ENCODE measurements around the gene TRIML2. TPM values are rescaled to one million over a fixed set of nuclear protein-coding genes. Genes with fewer than 3 reads are reported as not detected.

TRIML2 gene
- total RNA-seq, 1 experiment from 2014 or later: 102 TPM

DNA sequence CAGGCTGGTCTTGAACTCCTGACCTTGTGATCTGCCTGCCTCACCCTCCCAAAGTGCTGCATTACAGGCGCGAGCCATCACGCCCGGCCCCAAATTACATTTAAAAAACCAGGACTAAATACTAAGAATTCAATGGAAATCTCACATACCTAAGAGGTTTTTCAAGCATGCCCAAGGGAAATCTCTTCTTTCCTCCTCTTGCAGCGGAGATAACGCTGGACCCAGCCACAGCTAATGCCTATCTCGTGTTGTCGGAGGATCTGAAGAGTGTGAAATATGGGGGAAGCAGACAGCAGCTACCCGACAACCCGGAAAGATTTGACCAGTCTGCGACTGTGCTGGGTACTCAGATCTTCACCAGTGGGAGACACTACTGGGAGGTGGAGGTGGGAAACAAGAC is 37.2 kb upstream of the TRIML2 start:
- Histone ChIP-seq H4K20me1 (ENCODE audit: control insufficient read depth, insufficient read depth, insufficient read length) (no peaks in the 10 kb centered on the region), H3K4ac (ENCODE audit: low read depth, low read length) (no peak overlapping the region), H3K27me3 (ENCODE audit: insufficient read depth, low read length) (no peaks in the 10 kb centered on the region), H3K79me1 (ENCODE audit: insufficient read depth, low read depth, low read length, poor library complexity, severe bottlenecking) (no peaks in the 10 kb centered on the region), H3K9me3 (ENCODE audit: control insufficient read depth, low read depth, low read length) (no peaks in the 10 kb centered on the region), H4K8ac (replicated peaks; ENCODE audit: insufficient read length, low read depth, low read length) (no peak overlapping the region), H3K9ac (ENCODE audit: extremely low read depth, insufficient read length, low read length) (no peak overlapping the region), H4K5ac (ENCODE audit: insufficient read length, low read depth, low read length) (no peak overlapping the region), H3K4me1 (ENCODE audit: insufficient read depth, low read length) (no peaks in the 10 kb centered on the region; the same call in 1 of the 2 replicates), H2BK15ac (ENCODE audit: low read depth, low read length) (no peak overlapping the region), H3T11ph (ENCODE audit: low read length) (no peak overlapping the region), H2AFZ (ENCODE audit: low read length) (no peak overlapping the region), H3K27ac (ENCODE audit: insufficient read length, low read depth, low read length) (no peak overlapping the region), H3K4me2 (ENCODE audit: insufficient read depth, insufficient read length, low read length) (no peak overlapping the region), H3K79me2 (ENCODE audit: insufficient read depth, low read length) (no peaks in the 10 kb centered on the region), H3K14ac (ENCODE audit: insufficient read depth, low read length) (no peak overlapping the region), H3K56ac (ENCODE audit: insufficient read length, low read depth, low read length) (no peak overlapping the region), H3K18ac (ENCODE audit: insufficient read length, low read depth, low read length) (no peak overlapping the region), H2AK5ac (ENCODE audit: insufficient read length, low read length) (no peak overlapping the region), H2BK12ac (ENCODE audit: insufficient read length, low read depth, low read length) (no peak overlapping the region), H2BK5ac (ENCODE audit: insufficient read length, low read length) (no peak overlapping the region), H3K23ac (ENCODE audit: insufficient read length, low read depth, low read length) (no peak overlapping the region), H3K23me2 (ENCODE audit: insufficient read length, low read depth, low read length, poor library complexity, severe bottlenecking) (no peaks in the 10 kb centered on the region), H4K91ac (ENCODE audit: insufficient read length, low read depth, low read length) (no peak overlapping the region), H2BK120ac (ENCODE audit: low read depth, low read length, poor library complexity, severe bottlenecking) (no peak overlapping the region), H2BK20ac (ENCODE audit: low read depth, low read length, poor library complexity, severe bottlenecking) (no peak overlapping the region)
- no CpG with 5 or more reads among the region's 11 CpGs for WGBS (ENCODE audit: extremely low coverage, insufficient read length, low lambda C conversion rate)
- DNase-seq: no peak
- peaks cover 8 to 10% of the 10 kb centered on the region in 2 experiments for H3K9me3 Mint-ChIP-seq
- H3K4me3 Mint-ChIP-seq: no peak overlapping the region
- peak overlapping the region in 1 of 3 experiments; percentile 79; a peak in 3 of 7 replicates for H3K27ac Mint-ChIP-seq
- H3K36me3 Mint-ChIP-seq (ENCODE audit: insufficient read depth in 1 of 3, low read depth in 3 of 3): peaks cover 0 to 7% (median 2%) of the 10 kb centered on the region in 3 experiments; a peak in 4 of 7 replicates
- no peaks in the 10 kb centered on the region for H3K27me3 Mint-ChIP-seq (ENCODE audit: low read depth)
- peaks cover 2 to 9% of the 10 kb centered on the region in 2 experiments; a peak in 3 of 4 replicates for H3K4me1 Mint-ChIP-seq
- no peak for TF ChIP-seq CTCF (conservative IDR thresholded peaks at IDR 0.05)
